ENCODE data around the gene SLC30A1. TPM values are rescaled to one million over a fixed set of nuclear protein-coding genes. Genes with fewer than 3 reads are reported as not detected.
A peak's percentile ranks its signal among the peaks of the same experiment; 100 is the strongest.

Gene SLC30A1
- total RNA-seq, 2 donors from 2014 or later = 10.5 to 13.1 TPM

GRCh38 chr1:211587123-211587522 is 8.2 kb upstream of the SLC30A1 start:
- Histone ChIP-seq H3K27ac (no peak overlapping the region), H3K27me3 (no peaks in the 10 kb centered on the region), H3K4me1 (peaks cover 0 to 3% of the 10 kb centered on the region in 2 donors), H3K9me3 (no peaks in the 10 kb centered on the region), H3K36me3 (no peaks in the 10 kb centered on the region), H3K4me3 (no peak overlapping the region)
- TF ChIP-seq CTCF (IDR thresholded peaks at IDR 0.05) = no peak
- DNase-seq (ENCODE audit: low spot score) = no peak

- Histone ChIP-seq H3K9me3 (no peaks in the 10 kb centered on the region), H3K27ac (no peak overlapping the region), H3K27me3 (no peaks in the 10 kb centered on the region), H3K4me1 (peaks cover 0 to 8% of the 10 kb centered on the region in 2 donors), H3K36me3 (no peaks in the 10 kb centered on the region), H3K4me3 (no peak overlapping the region)
- DNase-seq (ENCODE audit: low spot score) = no peak
- TF ChIP-seq CTCF (IDR thresholded peaks at IDR 0.05) = no peak
Observed at GRCh38 chr1:211586538-211586937, 7.6 kb upstream of the SLC30A1 start.

GRCh38 chr1:211583011-211583992 is 4.3 kb upstream of the SLC30A1 start:
- H3K27ac ChIP-seq = no peak overlapping the region

GRCh38 chr1:211581526-211581925 is 2.6 kb upstream of the SLC30A1 start:
- Histone ChIP-seq H3K9me3 (no peaks in the 10 kb centered on the region), H3K27me3 (no peaks in the 10 kb centered on the region), H3K36me3 (no peaks in the 10 kb centered on the region), H3K4me3 (no peak overlapping the region), H3K4me1 (peaks cover 0 to 34% of the 10 kb centered on the region in 2 donors), H3K27ac (peak overlapping the region; percentile 37 to 99)
- TF ChIP-seq CTCF (IDR thresholded peaks at IDR 0.05) = no peak
- peak; percentile 72 for DNase-seq (ENCODE audit: low spot score)

More at GRCh38 chr1:211583011-211583992, 4.3 kb upstream of the SLC30A1 start:
- Histone ChIP-seq H3K9me3 (no peaks in the 10 kb centered on the region), H3K27me3 (no peaks in the 10 kb centered on the region), H3K4me3 (no peak overlapping the region), H3K4me1 (peaks cover 0 to 27% of the 10 kb centered on the region in 2 donors), H3K36me3 (no peaks in the 10 kb centered on the region)
- DNase-seq (ENCODE audit: low spot score) = no peak
- no peak for TF ChIP-seq CTCF (IDR thresholded peaks at IDR 0.05)

GRCh38 chr1:211580303-211580687 is 1.3 kb upstream of the SLC30A1 start:
- no peak for TF ChIP-seq CTCF (IDR thresholded peaks at IDR 0.05)
- Histone ChIP-seq H3K9me3 (no peaks in the 10 kb centered on the region), H3K4me3 (no peak overlapping the region), H3K27ac (peak overlapping the region; percentile 93 to 99), H3K4me1 (peaks cover 0 to 46% of the 10 kb centered on the region in 2 donors), H3K27me3 (no peaks in the 10 kb centered on the region), H3K36me3 (peaks cover 4% of the 10 kb centered on the region)
- no peak for DNase-seq (ENCODE audit: low spot score)
